HG03066 (cell line): ENCODE measurements around the gene MYH3.

Source experiments
- ATAC-seq: cut with Tn5 transposase; IDR thresholded peaks from one replicate; pipeline ENCODE4 v1.9.1; 2021; ENCODE audit warnings: low read depth; ENCODE audit not compliant: unreplicated experiment

MYH3 gene

DNA sequence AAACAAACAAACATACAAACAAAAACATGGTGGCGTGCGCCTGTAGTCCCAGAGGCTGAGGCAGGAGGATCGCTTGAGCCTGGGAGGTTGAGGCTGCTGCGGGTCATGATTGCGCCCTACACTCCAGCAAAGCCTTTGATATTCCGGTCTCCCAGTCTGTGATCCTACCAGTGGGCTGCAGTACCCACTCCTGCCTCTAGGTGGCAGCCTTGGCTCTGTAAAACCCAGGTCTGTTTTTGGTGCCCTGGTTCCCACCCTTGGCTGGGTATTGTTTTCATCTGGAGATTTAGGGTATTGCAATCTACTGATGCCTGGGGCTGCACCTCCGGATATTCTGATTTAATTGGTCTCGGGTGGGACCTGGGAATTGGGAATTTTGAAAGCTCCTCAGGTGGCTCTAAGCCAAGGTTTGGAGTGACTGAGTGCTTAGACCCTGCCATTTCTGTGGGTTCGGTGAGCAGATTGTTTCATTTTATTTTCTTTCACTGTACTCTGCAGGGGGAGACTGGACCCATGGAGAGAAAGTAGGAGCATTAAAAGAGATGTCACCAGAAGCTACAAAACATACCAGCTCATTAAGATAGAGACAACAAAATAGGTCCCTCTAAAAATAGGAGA, 40.5 kb downstream of the MYH3 start:
- ATAC-seq, result no peak

DNA sequence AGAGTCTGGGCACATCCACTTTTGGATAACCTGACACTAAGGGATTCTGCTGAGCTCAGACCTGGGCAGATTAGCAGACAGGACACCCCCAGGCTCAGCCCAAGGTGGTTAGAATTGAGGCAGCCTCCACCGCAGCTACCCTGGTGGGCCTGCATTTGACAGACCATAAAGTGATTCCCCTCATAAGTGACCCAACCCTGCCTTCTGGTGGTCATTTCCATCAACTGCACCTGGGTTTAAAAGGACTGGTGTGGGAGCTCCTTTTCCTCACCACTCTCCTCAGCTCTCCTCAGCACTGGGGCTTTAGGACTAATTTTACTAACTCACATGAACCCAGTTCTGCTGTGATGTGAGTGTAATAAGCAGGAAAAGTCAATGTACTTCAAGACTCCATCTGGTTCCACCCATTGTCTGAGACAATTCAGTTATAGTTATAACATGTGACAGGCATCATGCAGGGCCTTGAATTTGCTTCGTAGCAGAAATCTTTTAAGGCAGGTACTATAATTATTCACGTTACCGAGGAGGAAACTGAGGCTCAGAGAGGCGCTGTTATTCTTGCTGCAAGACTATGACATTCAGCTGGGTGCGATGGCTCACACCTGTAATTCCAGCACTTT, 42.5 kb downstream of the MYH3 start:
- ATAC-seq, result no peak

DNA sequence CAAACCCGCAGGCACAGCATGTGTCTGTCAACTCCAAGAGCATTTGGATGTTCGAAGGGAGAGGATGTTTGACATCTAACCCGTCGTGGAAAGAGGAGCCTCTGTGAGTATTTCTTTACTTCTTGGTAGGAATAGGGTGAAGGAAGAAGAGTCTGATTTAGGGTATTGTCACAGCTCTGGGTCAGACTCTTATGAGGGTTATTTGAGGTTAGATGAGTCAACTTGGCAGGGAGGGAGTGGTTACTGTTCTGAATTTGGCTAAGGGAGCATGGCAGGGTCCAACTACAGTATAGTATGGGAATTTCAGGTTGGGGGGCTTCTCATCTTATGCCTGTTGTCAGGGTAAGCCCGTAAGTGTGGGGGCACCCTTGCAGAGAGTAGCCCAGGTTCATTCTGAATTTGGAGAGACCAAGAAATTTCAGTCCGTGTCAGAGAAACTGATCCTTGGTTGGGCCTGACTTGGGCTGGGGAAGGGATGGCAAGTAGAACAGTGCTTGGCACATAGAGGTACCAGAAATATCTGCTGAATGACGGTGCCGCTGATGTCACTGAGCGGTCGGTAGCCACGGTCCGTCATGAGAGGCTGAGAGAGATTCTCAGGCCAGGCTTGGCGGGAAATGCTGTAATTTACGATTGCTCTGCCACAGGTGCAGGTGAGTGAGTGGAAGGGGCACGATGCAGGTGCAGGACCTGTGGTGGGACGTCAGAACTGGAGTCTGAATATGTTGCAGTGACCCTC, 43.2 kb downstream of the MYH3 start:
- ATAC-seq, result no peak

DNA sequence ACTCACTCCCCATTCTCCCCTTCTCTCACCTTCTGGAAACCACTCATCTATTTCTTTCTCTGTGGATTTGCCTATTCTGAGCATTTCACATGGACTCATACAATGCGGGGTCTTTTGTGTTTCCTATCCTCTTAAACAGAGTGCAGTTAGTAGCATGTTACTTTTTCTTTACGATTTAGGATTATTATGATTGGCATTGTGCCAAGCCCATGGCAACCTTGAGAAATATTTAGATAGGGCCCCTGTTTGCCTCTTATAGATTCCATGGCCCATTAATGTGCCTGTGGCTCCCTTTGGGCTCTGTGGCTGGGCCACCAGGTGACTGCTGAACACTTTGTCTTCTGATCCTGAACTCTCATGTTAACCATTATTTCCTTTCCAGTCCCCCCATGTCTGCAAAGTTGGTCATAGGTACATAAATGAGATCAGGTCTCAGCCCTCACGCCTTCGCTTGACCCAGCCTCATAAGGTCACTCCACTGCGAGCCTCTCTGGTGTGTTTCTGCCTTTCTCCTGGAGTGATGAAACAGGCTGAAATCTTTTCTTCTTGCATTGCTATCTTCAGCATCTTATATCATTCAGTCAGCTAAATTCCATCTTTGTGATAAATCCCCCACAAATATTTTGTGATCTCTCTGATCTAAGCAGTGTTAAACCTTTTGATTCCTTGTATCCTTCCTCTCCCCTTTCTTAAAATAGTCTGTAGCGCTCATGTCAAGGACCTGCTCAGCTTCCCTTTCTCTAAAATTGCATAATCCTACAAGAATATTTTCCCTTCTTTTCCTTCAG, 44.0 kb downstream of the MYH3 start:
- ATAC-seq, result no peak

DNA sequence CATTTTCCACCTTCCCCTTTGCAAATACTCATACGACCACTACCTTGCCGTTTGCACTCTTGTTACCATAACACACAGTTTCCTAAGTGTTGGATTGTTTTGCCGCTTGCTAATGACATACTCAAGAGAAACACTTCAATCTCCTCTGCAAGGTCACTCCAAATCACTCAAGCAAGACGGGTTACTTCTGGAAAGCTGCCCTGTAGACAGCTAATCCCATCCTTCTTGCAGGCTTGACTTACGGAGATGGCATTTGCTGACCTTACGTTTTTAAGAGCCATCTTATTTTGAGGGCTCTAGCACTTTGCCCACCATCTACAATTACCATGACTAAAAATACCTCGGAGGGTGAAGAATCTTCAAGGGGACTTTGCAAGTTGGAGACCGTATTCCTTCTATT, 46.2 kb downstream of the MYH3 start:
- no peak for ATAC-seq

DNA sequence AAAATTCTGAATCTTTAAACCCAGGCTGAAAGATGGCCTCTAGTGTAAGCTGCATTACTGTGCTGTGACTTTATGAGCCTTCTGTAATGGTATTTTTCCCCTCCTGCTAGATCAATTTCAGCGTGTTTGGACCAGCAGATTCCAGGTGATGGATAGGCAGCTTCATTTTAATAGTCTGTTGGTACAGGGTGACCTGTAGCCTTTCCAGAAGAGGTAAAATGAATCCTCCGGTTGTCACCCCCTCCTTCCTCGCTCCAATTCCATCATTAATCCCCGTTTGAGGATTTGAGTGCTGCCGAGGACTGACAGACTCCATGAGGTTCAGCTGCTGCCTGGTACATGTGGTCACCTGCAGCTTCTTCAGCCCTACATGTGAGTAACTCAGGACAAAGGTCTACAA, 48.9 kb downstream of the MYH3 start:
- ATAC-seq, result no peak

DNA sequence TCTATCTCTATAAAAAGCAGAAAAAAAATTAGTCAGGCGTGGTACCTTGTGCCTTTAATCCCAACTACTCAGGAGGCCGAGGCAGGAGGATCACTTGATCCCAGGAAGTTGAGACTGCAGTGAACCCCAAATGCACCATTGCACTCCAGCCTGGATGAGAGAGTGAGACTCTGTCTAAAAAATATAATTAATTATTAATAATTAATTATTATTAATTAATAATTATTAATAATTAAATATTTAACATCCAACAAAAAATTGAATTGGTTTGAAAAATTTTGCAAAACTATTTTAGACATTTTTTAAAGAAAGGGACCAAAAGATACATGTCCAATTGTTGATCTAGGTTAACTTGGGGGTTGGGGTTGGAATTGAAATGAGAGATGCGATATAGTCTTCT, 51.0 kb downstream of the MYH3 start:
- no peak for ATAC-seq

DNA sequence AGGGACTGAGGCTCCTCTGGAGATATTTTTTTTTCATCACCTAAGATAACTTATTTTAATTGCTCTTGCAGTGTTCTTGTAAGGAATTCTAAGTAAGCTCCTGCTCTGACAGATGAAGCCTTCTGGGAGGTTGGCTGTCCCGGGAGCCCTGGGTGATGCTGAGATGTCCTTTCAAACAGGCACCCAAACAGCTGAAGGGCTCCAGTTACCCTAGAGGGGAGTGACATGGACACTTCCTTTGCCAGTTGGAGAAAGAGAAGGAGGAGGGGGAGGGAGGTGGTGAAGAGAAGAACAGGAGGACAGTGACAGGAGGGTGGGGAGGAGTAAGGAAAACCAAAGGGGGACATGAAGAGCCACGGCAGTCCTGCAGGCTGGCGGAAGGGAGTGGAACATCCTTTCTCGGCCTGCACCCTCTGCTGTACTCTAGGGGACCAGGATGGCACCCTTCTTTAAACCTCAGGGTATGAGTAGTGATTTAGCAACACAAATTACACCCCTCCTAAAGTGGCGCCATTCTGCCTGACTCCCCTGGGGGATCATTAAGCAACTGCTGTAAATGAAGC, 51.8 kb downstream of the MYH3 start:
- ATAC-seq, result no peak

DNA sequence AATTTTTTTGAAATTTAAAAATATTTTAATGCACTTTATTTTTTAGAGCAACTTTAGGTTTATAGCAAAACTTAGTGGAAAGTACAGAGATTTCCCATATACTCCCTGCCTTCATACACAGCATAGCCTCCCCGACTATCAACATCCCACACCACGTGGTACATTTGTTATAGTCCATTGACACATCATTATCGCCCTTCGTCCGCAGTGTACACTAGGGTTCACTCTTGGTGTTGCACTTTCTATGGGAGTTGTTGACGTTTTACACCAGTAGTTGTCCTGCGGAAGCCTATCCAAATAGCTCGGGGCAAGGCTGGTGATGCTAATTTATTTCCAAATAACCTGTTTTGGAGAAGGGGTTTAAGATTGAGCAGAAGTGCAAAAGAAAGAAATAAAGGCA, 52.6 kb downstream of the MYH3 start:
- no peak for ATAC-seq

DNA sequence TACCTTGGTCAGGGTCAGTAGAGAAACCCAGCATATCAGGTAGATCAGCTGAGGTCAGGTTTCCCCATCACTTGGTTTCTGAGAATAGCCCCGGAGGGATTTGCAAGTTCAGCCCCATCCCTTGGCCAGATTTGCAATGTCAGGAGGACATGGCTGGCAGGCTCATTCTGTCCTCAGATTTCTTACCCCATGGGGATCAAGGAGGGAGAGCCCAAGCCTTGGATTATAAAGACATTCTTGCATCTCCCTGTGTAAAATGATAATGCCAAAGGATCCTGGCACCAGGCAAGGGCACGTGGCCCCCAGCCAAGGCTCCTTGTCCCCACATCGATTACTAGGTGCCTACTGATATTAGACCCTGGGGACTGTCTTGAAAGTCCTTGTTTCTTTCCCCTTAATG, 53.2 kb downstream of the MYH3 start:
- no peak for ATAC-seq

DNA sequence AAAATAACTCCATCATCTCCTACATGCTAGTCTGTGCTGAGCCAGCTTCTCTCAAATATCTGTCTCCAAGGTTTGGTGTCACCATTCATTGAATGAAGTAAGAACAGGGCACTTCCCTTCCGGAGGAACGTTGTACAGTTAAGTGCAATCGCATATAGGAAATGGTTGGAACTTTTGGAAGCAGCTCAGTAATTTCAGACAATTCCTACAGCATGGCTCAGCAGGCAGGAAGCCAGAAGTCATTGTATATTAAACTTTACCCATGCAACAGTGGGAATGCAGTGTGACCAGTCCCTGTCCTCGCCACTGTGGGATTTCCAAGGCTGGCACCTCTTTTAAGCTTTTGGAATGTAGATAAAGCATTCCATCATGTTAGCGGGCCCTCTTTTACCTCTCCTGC, 56.5 kb downstream of the MYH3 start:
- ATAC-seq, result no peak

DNA sequence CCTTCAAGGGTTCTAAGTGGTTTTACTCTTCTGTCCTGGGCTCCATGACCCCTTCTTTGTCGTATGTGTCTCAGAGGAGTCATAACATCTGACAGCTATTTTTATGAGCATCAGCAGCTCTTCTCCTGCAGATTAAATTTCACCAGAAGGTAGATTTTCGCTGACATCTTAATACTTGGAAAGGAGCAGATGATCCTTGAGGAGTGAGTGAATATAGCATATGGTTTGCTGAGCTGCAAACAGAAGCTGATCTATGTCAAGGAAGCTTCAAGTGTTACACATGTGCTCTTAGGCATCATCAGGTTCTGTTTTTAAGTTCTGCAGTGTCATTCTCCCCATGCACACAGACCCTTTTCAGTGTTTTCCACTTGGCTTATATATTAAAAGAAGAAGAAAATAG, 58.5 kb downstream of the MYH3 start:
- no peak for ATAC-seq

DNA sequence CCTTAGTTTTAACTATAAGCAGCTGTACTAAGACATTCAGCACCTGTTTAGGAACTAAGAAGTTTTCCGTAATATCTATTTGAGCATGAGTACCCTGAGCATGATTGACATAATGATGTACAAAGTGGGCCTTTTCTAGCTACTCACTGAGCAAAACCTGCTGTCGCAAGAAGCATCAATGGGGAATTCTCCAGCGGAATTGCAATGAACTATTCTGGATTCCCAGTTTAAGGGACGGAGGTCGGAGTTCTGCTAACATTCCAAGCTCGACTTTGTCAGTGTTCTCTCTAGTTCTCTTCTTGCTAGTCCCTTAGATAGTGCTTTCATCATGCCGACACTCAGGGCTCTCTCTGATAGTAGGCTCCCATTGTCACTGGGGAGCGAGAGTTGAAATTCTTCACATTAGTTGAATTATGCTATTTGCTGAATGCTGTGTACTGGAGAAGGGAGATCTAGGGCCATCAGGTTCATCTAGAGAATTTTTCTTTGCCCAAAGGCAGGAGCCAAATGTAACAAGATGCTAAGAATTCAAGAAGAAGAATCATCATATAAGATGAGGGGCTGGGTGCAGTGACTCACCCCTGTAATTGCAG, 67.5 kb downstream of the MYH3 start:
- no peak for ATAC-seq

DNA sequence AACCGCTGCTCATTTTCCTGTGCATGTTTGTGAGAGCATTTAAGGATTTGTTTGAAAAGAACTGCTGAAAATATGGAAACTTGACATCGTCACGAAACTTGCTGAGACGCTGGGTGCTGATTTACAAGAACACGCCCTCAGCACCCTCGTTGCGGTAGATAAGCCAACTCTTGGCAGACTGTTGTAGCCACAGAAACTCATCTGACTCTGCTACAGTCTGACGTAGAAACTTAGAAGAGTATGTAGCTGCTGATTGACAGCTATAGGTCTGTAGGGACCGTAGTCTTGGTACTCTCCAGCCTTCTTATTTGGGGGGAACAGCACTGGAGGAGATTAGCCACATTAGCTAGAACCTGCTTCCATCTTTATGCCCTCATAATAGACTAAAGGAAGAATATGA, 71.6 kb downstream of the MYH3 start:
- ATAC-seq, result no peak

DNA sequence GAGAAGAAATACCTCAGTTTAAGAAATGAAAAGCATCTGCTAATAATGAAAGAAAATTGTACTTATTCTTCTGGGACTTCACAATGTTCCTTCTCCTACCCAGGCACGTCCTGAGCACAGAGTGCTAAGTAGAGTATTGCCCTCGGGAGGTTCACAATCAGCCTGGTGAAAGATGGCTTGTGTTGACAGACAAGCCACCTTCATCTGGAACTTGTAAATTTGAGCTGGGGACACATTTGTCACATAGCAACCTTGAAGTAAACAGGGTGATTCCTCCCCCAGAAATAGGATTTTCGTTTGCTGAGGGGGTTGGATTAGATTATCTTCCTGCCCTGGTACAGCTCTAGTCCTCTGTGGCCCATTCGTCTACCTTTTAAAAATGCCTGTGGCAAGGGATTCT, 73.3 kb downstream of the MYH3 start:
- no peak for ATAC-seq

DNA sequence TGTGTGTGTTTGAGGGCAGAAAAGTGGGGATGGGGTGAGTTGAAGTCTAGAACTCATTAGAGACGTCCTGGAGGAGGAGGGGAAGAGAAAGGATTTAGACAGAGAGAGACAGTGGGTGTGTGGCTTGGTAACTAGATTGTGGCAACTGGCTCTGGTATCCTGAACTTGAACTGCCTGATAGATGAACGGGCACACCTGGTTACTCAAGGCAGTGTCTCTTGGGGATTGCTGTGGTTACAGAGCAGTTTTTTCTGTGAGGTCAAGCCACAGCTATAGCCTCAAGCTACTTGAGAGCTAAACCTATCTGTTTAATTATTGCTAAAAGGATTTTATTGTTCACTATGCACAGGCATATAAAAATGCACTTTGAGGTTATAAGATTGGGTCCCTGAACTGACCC, 77.8 kb downstream of the MYH3 start:
- no peak for ATAC-seq
